ENCODE results near the gene PRR33.
"Not testable (repeated sequence)": the region's sequence is repeated elsewhere in the genome, so short reads cannot be mapped to it uniquely, and the experiment has no call there.

DNA sequence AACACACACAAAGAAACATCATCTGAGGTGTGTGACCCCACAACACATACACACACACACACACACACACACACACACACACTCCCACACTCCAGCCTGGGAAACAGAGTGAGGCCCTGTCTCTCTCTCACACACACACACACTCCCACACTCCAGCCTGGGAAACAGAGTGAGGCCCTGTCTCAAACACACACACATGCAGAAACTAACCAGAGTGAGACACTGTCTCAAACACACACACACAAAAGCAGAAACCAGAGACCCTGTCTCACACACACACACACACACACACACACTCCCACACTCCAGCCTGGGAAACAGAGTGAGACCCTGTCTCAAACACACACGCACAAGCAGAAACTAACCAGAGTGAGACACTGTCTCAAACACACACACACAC lies 48.1 kb upstream of the PRR33 start:
- TF ChIP-seq, protein P1, sequence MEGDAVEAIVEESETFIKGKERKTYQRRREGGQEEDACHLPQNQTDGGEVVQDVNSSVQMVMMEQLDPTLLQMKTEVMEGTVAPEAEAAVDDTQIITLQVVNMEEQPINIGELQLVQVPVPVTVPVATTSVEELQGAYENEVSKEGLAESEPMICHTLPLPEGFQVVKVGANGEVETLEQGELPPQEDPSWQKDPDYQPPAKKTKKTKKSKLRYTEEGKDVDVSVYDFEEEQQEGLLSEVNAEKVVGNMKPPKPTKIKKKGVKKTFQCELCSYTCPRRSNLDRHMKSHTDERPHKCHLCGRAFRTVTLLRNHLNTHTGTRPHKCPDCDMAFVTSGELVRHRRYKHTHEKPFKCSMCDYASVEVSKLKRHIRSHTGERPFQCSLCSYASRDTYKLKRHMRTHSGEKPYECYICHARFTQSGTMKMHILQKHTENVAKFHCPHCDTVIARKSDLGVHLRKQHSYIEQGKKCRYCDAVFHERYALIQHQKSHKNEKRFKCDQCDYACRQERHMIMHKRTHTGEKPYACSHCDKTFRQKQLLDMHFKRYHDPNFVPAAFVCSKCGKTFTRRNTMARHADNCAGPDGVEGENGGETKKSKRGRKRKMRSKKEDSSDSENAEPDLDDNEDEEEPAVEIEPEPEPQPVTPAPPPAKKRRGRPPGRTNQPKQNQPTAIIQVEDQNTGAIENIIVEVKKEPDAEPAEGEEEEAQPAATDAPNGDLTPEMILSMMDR (conservative IDR thresholded peaks at IDR 0.05 in 1 of 2, IDR thresholded peaks at IDR 0.05 in 1 of 2; ENCODE audit: extremely low read depth in 1 of 2, insufficient read depth in 1 of 2, low read depth in 1 of 2, low read length in 2 of 2): not testable (repeated sequence)
- not testable (repeated sequence) for TF ChIP-seq EZH2 (IDR thresholded peaks at IDR 0.05; ENCODE audit: borderline replicate concordance, low read length)

Data from mammary epithelial cell (primary cell).